Astrocyte (in vitro differentiated cells and primary cell): ENCODE measurements around the gene BSG.

ENCODE experiments used
- CTCF ChIP-seq: IDR thresholded peaks from 2 replicates; pipeline ENCODE4 v1.5.1; 2011; ENCODE audit warnings: low read depth, mild to moderate bottlenecking, inconsistent platforms, low read length, moderate library complexity; ENCODE audit not compliant: insufficient read depth
- EZH2 ChIP-seq: IDR thresholded peaks from 2 replicates; pipeline ENCODE4 v1.6.1; 2012; ENCODE audit warnings: mild to moderate bottlenecking, low read length, inconsistent platforms; ENCODE audit not compliant: insufficient read depth

GRCh38 chr19:577439-578392 lies 5.3 kb downstream of the BSG start:
- TF ChIP-seq CTCF = no peak
- no peak for TF ChIP-seq EZH2
